Astrocyte of the cerebellum (primary cell): ENCODE data around the gene SERPINE2.

ENCODE experiments used
- DNase-seq: peaks from one replicate; pipeline ENCODE4 v3.0.0-alpha.2; 2011; ENCODE audit warnings: low read depth
- H3K4me3 ChIP-seq: 2 replicates; pipeline ENCODE4 v1.5.1; 2011; ENCODE audit warnings: mild to moderate bottlenecking, low read depth, low read length, moderate library complexity
- CTCF ChIP-seq: IDR thresholded peaks from 2 replicates; pipeline ENCODE4 v1.5.1; 2012; ENCODE audit warnings: low read length, low read depth, moderate library complexity, mild to moderate bottlenecking; ENCODE audit errors: missing control alignments
- in situ Hi-C: cut with HindIII; loops from 2 replicates; pipeline ENCODE4 v1.10.0; 2017; ENCODE audit warnings: low sequenced_read_pairs

Gene SERPINE2

GRCh38 chr2:224046752-224047151 lies 7.7 kb upstream of the SERPINE2 start:
- no peak for DNase-seq
- no peak overlapping the region for H3K4me3 ChIP-seq
- no peak for TF ChIP-seq CTCF
- in situ Hi-C loops = no loop called here

- no peak overlapping the region for H3K4me3 ChIP-seq
- no peak for DNase-seq
- in situ Hi-C loops = no loop called here
- no peak for TF ChIP-seq CTCF
These were observed 3.2 kb upstream of the SERPINE2 start for GRCh38 chr2:224042191-224042696.

GRCh38 chr2:224041554-224041953 lies 2.5 kb upstream of the SERPINE2 start:
- no peak overlapping the region for H3K4me3 ChIP-seq
- no peak for DNase-seq
- TF ChIP-seq CTCF = no peak
- in situ Hi-C loops = no loop called here

GRCh38 chr2:224040753-224041152 lies 1.7 kb upstream of the SERPINE2 start:
- no peak for DNase-seq
- in situ Hi-C loops = no loop called here
- no peak overlapping the region for H3K4me3 ChIP-seq
- TF ChIP-seq CTCF = no peak

GRCh38 chr2:224039770-224040440 lies 819 bp upstream of the SERPINE2 start:
- in situ Hi-C loops = no loop called here
- no peak for TF ChIP-seq CTCF
- peak overlapping the region; percentile 69 for H3K4me3 ChIP-seq
- no peak for DNase-seq

GRCh38 chr2:224038830-224039079 lies 331 bp downstream of the SERPINE2 start:
- in situ Hi-C loops = no loop called here
- TF ChIP-seq CTCF = no peak
- no peak for DNase-seq
- peak overlapping the region; percentile 69 for H3K4me3 ChIP-seq
